HepG2 (cell line): ENCODE measurements around the gene RNPEPL1. TPM values are rescaled to one million over a fixed set of nuclear protein-coding genes. Genes with fewer than 3 reads are reported as not detected.

Source experiments
- ATF7-NPFF ChIP-seq: sonication (generic); formaldehyde crosslinking; IDR thresholded peaks from 2 replicates; pipeline ENCODE4 v1.8.1; 2023; ENCODE audit warnings: mild to moderate bottlenecking, low read depth, missing genetic modification reagents, moderate library complexity
- CERS6 ChIP-seq: sonication (generic); formaldehyde crosslinking; IDR thresholded peaks from 2 replicates; pipeline ENCODE4 v1.5.0; 2020; ENCODE audit warnings: missing genetic modification reagents
- DR1 ChIP-seq: sonication (generic); formaldehyde crosslinking; IDR thresholded peaks from 2 replicates; pipeline ENCODE4 v1.8.0; 2021; ENCODE audit warnings: mild to moderate bottlenecking, missing genetic modification reagents, inconsistent platforms
- FOXM1 ChIP-seq: sonication (generic); formaldehyde crosslinking; IDR thresholded peaks from 2 replicates; pipeline ENCODE4 v1.5.0; 2020; ENCODE audit warnings: missing genetic modification reagents
- HIC2 ChIP-seq: sonication (generic); formaldehyde crosslinking; IDR thresholded peaks from 2 replicates; pipeline ENCODE4 v1.9.0; 2022; ENCODE audit warnings: low read depth, missing genetic modification reagents
- HINFP ChIP-seq: sonication (generic); formaldehyde crosslinking; IDR thresholded peaks from 2 replicates; pipeline ENCODE4 v1.4.0; 2020; ENCODE audit warnings: low read depth, mild to moderate bottlenecking, missing genetic modification reagents
- HNF1B ChIP-seq: sonication (generic); formaldehyde crosslinking; IDR thresholded peaks from 2 replicates; pipeline ENCODE4 v1.5.1; 2020; ENCODE audit warnings: mild to moderate bottlenecking, moderate library complexity, missing genetic modification reagents
- MAFK ChIP-seq, 2 experiments: IDR thresholded peaks in 1 of 2; conservative IDR thresholded peaks in 1 of 2; 2 replicates each; pipeline ENCODE4 v1.6.1; 2011; ENCODE audit warnings: improper control_type of control experiment in 2 of 2, low read length in 2 of 2
- NPAS2 ChIP-seq: sonication (generic); formaldehyde crosslinking; IDR thresholded peaks from 2 replicates; pipeline ENCODE4 v1.8.0; 2022; ENCODE audit warnings: mild to moderate bottlenecking, missing genetic modification reagents, borderline replicate concordance
- NR0B2 ChIP-seq: sonication (generic); formaldehyde crosslinking; IDR thresholded peaks from 2 replicates; pipeline ENCODE4 v1.4.0; 2020; ENCODE audit warnings: mild to moderate bottlenecking, missing genetic modification reagents
- REPIN1 ChIP-seq: sonication (generic); formaldehyde crosslinking; IDR thresholded peaks from 2 replicates; pipeline ENCODE4 v1.8.0; 2022; ENCODE audit warnings: missing genetic modification reagents, low read depth, mild to moderate bottlenecking, borderline replicate concordance
- RFX5 ChIP-seq: IDR thresholded peaks from 2 replicates; pipeline ENCODE4 v1.6.1; 2011; ENCODE audit warnings: low read depth, low read length, improper control_type of control experiment
- SPEN ChIP-seq: sonication (generic); formaldehyde crosslinking; IDR thresholded peaks from 2 replicates; pipeline ENCODE4 v1.5.1; 2020; ENCODE audit warnings: low read depth, mild to moderate bottlenecking, missing genetic modification reagents
- TBX3 ChIP-seq: fragments of 450-650 bp; IDR thresholded peaks from 2 replicates; pipeline ENCODE4 v1.6.1; 2017; ENCODE audit warnings: antibody characterized with exemption, mild to moderate bottlenecking, inconsistent platforms, borderline replicate concordance
- ZBTB1 ChIP-seq: sonication (generic); formaldehyde crosslinking; IDR thresholded peaks from 2 replicates; pipeline ENCODE4 v1.4.0; 2020; ENCODE audit warnings: missing genetic modification reagents, borderline replicate concordance
- ZFP41 ChIP-seq: sonication (generic); formaldehyde crosslinking; IDR thresholded peaks from 2 replicates; pipeline ENCODE4 v1.4.0; 2020; ENCODE audit warnings: mild to moderate bottlenecking, missing genetic modification reagents, borderline replicate concordance
- ZNF136 ChIP-seq: sonication (generic); formaldehyde crosslinking; IDR thresholded peaks from 2 replicates; pipeline ENCODE4 v1.8.1; 2022; ENCODE audit warnings: low read depth, mild to moderate bottlenecking, moderate library complexity, missing genetic modification reagents
- ZNF362 ChIP-seq: sonication (generic); formaldehyde crosslinking; IDR thresholded peaks from 2 replicates; pipeline ENCODE4 v1.4.0; 2020; ENCODE audit warnings: missing genetic modification reagents, mild to moderate bottlenecking, borderline replicate concordance
- polyA plus RNA-seq, 8 experiments: library from polyadenylated mRNA; depleted of rRNA in 3 of 8; stranded (reverse) in 7 of 8; unstranded in 1 of 8; fragments of >200 nt; fragmentation: Illumina TruSeq in 4 of 8; extraction: Trizol in 4 of 8; gene quantifications; 2 replicates each; pipeline versions ENCODE4 v1.2.1 to v1.2.3, GENCODE V29; 2011 to 2016; ENCODE audit warnings: low read depth in 4 of 8, missing spikeins in 1 of 8, mixed read lengths in 1 of 8; ENCODE audit not compliant: insufficient read depth in 1 of 8
- total RNA-seq, 5 experiments: library from RNA; depleted of rRNA; stranded (reverse); fragments of >200 nt; fragmentation: Illumina TruSeq; extraction: Trizol; gene quantifications; 2 replicates each; pipeline ENCODE4 v1.2.3, GENCODE V29; 2016; ENCODE audit warnings: low read depth in 1 of 5

Gene RNPEPL1
- total and polyA plus RNA-seq, 2 of the 13 experiments (the other 11 are each of a cell fraction or from before 2014, with no cell fraction given) = 13.0 to 18.0 TPM

GRCh38 chr2:240579771-240580614, 11.7 kb downstream of the RNPEPL1 start (continued):
- TF ChIP-seq ZNF362 (CRISPR knock-in tag) (peak; percentile 95), FOXM1 (no peak), TBX3 (peak; percentile 87), HNF1B (CRISPR knock-in tag) (no peak), ZNF136 (CRISPR knock-in tag) (no peak; the same call in 1 of the 2 replicates), NPAS2 (CRISPR knock-in tag) (no peak), HIC2 (CRISPR knock-in tag) (peak; percentile 99), HINFP (CRISPR knock-in tag) (peak; percentile 66; the same call in 1 of the 2 replicates), CERS6 (CRISPR knock-in tag) (no peak), ATF7-NPFF (CRISPR knock-in tag) (peak; percentile 70), NR0B2 (peak; percentile 63; the same call in 1 of the 2 replicates), ZBTB1 (CRISPR knock-in tag) (no peak; the same call in 1 of the 2 replicates), SPEN (CRISPR knock-in tag) (peak; percentile 37; the same call in 1 of the 2 replicates), REPIN1 (CRISPR knock-in tag) (peak; percentile 56), RFX5 (no peak), ZFP41 (CRISPR knock-in tag) (peak; percentile 20; the same call in 1 of the 2 replicates), DR1 (CRISPR knock-in tag) (no peak; the same call in 1 of the 2 replicates), MAFK (conservative IDR thresholded peaks at IDR 0.05 in 1 of 2, IDR thresholded peaks at IDR 0.05 in 1 of 2; ENCODE audit: low read length in 2 of 2) (no peak)
